A673 (cell line): ENCODE results near the gene UAP1.

Source experiments
- CTCF ChIP-seq: fragments of 300-800, 200-600 bp; sonication (generic); conservative IDR thresholded peaks from 2 replicates; pipeline ENCODE4 v1.5.1; 2017; ENCODE audit warnings: low read depth, mild to moderate bottlenecking, antibody characterized with exemption, low read length, moderate library complexity, mixed read lengths
- EZH2 ChIP-seq: fragments of 200-600 bp; sonication (generic); IDR thresholded peaks from 2 replicates; pipeline ENCODE4 v1.6.1; 2017; ENCODE audit warnings: borderline replicate concordance, low read depth, mild to moderate bottlenecking, mixed read lengths, antibody characterized with exemption, low read length; ENCODE audit not compliant: poor library complexity, severe bottlenecking

GRCh38 chr1:162631546-162632191, 70.1 kb downstream of the UAP1 start:
- TF ChIP-seq CTCF (no peak), EZH2 (no peak)
